ENCODE results near the gene GABRG3. TPM values are rescaled to one million over a fixed set of nuclear protein-coding genes. Genes with fewer than 3 reads are reported as not detected.

GABRG3 gene
- total RNA-seq, 1 donor from 2014 or later = not detected

GRCh38 chr15:27094235-27094634, 123.3 kb downstream of the GABRG3 start:
- TF ChIP-seq, protein P1, sequence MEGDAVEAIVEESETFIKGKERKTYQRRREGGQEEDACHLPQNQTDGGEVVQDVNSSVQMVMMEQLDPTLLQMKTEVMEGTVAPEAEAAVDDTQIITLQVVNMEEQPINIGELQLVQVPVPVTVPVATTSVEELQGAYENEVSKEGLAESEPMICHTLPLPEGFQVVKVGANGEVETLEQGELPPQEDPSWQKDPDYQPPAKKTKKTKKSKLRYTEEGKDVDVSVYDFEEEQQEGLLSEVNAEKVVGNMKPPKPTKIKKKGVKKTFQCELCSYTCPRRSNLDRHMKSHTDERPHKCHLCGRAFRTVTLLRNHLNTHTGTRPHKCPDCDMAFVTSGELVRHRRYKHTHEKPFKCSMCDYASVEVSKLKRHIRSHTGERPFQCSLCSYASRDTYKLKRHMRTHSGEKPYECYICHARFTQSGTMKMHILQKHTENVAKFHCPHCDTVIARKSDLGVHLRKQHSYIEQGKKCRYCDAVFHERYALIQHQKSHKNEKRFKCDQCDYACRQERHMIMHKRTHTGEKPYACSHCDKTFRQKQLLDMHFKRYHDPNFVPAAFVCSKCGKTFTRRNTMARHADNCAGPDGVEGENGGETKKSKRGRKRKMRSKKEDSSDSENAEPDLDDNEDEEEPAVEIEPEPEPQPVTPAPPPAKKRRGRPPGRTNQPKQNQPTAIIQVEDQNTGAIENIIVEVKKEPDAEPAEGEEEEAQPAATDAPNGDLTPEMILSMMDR (IDR thresholded peaks at IDR 0.05) = no peak
- H3K4me3 ChIP-seq = no peak overlapping the region
- no peak overlapping the region for H3K27ac ChIP-seq
- intact Hi-C loops (cut with DNase I) = no loop called here
- DNase-seq (no peak), ATAC-seq (no peak)
- H3K9me3 ChIP-seq = peaks cover 7% of the 10 kb centered on the region
- no peaks in the 10 kb centered on the region for H3K36me3 ChIP-seq
- H3K4me1 ChIP-seq = no peaks in the 10 kb centered on the region
- H3K27me3 ChIP-seq (ENCODE audit: low read depth) = no peaks in the 10 kb centered on the region

DNA sequence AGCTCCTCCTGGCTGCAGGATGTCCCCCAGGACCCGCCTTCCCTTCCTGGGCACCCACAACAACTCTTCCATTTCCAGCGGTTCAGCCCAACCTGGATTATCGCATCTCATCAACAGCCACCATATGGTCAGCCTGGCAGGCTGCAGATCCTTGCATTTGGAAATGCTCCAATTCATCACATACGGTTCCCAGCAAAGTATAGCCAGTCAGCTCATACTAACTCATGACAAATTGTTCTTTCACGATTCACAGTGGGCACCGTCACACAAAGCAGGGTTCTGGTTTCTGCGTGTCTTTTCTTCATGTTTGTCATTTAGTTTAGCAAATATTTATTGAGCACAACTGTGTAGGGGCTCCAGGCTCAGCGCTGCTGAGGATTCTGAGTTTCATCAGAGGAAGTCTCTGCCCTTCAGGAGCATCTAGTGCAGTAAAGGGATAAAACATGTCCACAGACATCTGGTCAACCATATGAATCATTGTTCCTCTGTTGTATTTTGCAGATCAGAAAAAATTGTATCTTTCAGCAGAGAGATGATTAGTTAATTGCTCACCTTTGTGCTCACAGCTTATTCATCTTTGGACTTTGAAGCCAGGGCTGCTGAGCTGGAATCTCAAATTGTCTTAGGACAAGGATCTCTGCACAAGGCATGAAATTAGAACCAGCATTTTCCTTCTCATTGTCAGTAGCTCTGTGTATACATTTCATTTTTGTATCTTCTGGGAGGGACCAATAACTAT, 125.1 kb downstream of the GABRG3 start:
- Histone ChIP-seq H3K27ac (no peak overlapping the region), H3K9me3 (no peaks in the 10 kb centered on the region), H3K4me3 (no peak overlapping the region), H3K36me3 (no peaks in the 10 kb centered on the region), H3K4me1 (no peaks in the 10 kb centered on the region), H3K27me3 (ENCODE audit: low read depth) (no peaks in the 10 kb centered on the region)
- TF ChIP-seq, protein P1 (IDR thresholded peaks at IDR 0.05) = no peak
- intact Hi-C loops (cut with DNase I) = no loop called here
- no peak for ATAC-seq
- no peak for DNase-seq

DNA sequence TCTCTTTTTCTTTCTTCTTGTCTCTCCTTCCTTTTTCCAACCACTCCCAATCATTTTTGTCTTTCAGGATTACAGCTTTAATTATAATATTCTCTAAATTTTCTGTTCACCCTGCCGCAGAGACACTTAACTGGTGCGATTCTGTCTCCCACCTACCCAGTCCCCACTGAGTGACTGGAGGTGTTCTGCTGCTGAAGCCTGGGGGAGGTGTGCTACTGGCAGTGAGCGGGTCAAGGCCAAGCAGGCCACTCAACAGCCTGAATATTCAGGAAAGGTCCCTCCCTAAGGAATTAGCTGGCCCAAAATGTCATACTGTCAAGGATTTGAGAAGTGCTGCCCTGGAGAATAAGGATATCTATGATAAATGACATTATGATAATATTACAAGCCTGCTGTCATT, 126.5 kb downstream of the GABRG3 start:
- Histone ChIP-seq H3K4me3 (no peak overlapping the region), H3K27me3 (ENCODE audit: low read depth) (no peaks in the 10 kb centered on the region), H3K36me3 (no peaks in the 10 kb centered on the region), H3K9me3 (no peaks in the 10 kb centered on the region), H3K27ac (no peak overlapping the region), H3K4me1 (no peaks in the 10 kb centered on the region)
- no peak for DNase-seq
- no peak for ATAC-seq
- TF ChIP-seq, protein P1 (IDR thresholded peaks at IDR 0.05) = no peak
- intact Hi-C loops (cut with DNase I) = no loop called here

- Histone ChIP-seq H3K9me3 (no peaks in the 10 kb centered on the region), H3K27me3 (ENCODE audit: low read depth) (no peaks in the 10 kb centered on the region), H3K36me3 (no peaks in the 10 kb centered on the region), H3K27ac (no peak overlapping the region), H3K4me1 (no peaks in the 10 kb centered on the region), H3K4me3 (no peak overlapping the region)
- TF ChIP-seq, protein P1 (IDR thresholded peaks at IDR 0.05) = no peak
- ATAC-seq (no peak), DNase-seq (no peak)
- intact Hi-C loops (cut with DNase I) = no loop called here
These were observed 131.0 kb downstream of the GABRG3 start for GRCh38 chr15:27101982-27102381.

DNA sequence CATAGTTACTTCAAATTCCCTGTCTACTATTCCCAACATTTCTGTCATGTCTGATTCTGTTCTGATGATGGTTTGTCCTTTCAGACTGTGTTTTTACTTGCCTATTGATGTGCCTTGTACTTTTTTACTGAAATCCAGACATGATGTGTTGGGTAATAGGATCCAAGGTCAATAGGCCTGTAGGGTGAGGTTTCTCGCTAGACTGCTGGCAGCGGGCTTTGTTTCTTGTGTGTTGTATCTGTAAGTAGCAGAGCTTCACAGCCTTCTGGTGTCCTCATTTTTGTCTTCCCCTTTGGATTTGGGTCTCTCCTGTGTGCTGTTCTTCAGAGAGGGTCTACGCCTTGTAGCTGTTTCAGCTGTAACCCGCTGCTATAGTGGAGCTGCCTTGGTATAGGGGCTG, 140.3 kb downstream of the GABRG3 start:
- TF ChIP-seq, protein P1 (IDR thresholded peaks at IDR 0.05) = no peak
- Histone ChIP-seq H3K9me3 (no peaks in the 10 kb centered on the region), H3K27ac (no peak overlapping the region), H3K27me3 (ENCODE audit: low read depth) (no peaks in the 10 kb centered on the region), H3K4me3 (no peak overlapping the region), H3K4me1 (no peaks in the 10 kb centered on the region), H3K36me3 (no peaks in the 10 kb centered on the region)
- ATAC-seq (no peak), DNase-seq (no peak)
- intact Hi-C loops (cut with DNase I) = no loop called here
